GM19328 (cell line): ENCODE measurements around the gene OR52N5.

Source experiments
- ATAC-seq: cut with Tn5 transposase; IDR thresholded peaks from one replicate; pipeline ENCODE4 v1.9.1; 2021; ENCODE audit warnings: mild to moderate bottlenecking, moderate library complexity; ENCODE audit not compliant: unreplicated experiment

OR52N5 gene

DNA sequence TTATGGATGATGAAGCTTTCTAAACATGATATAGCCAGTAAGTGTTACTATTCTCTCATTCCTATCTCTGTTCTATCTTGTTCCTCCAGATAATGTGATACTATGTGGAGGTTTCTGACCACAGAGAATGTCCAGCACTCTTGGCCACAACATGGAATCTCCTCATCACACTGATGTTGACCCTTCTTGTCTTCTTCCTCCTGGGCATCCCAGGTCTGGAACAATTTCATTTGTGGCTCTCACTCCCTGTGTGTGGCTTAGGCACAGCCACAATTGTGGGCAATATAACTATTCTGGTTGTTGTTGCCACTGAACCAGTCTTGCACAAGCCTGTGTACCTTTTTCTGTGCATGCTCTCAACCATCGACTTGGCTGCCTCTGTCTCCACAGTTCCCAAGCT lies 56.8 kb downstream of the OR52N5 start:
- ATAC-seq, result no peak
